ENCODE data around the gene CSNK2A3. TPM values are rescaled to one million over a fixed set of nuclear protein-coding genes. Genes with fewer than 3 reads are reported as not detected.
"Not testable (repeated sequence)": the region's sequence is repeated elsewhere in the genome, so short reads cannot be mapped to it uniquely, and the experiment has no call there.

CSNK2A3 gene
- total and polyA plus RNA-seq, 3 donors from 2014 or later, result 1.5 to 4.0 (median 3.9) TPM

DNA sequence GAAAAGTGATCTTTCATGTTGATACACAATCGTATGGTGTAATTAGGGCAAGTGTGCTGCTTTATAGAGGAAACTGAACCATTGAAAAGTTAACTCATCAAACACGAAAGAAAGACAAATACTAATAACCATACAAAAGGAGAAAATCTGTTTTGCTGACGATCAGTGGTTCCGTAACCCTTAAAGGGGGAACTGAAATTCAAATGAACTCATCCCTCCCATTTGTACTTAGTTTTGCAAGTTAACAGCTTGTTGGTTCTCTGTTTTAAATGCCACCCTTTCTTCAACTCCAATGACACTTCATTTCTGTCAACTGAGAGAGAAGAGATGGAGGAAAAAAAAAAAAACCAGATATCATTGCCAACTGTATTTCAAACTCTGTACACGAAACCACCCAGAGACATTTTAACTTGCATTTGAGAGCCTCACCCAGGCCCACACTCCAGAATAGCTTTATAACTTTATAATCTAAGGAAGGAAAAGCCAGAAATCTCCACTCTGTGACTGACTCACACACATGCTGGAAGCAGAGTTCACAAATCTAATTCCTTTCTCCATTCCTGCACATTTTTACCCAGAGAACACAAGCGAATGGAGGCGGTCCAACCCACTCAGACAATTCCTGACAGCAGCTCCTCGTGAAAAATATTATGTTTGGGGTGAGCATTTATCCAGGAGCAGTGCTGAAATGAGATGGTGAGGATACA, 17.4 kb upstream of the CSNK2A3 start:
- intact Hi-C loops (cut with DNase I; ENCODE audit: low total_unique reads), result no loop called here
- no peak for DNase-seq
- TF ChIP-seq POLR2A (IDR thresholded peaks at IDR 0.05), result no peak
- TF ChIP-seq, protein P1, sequence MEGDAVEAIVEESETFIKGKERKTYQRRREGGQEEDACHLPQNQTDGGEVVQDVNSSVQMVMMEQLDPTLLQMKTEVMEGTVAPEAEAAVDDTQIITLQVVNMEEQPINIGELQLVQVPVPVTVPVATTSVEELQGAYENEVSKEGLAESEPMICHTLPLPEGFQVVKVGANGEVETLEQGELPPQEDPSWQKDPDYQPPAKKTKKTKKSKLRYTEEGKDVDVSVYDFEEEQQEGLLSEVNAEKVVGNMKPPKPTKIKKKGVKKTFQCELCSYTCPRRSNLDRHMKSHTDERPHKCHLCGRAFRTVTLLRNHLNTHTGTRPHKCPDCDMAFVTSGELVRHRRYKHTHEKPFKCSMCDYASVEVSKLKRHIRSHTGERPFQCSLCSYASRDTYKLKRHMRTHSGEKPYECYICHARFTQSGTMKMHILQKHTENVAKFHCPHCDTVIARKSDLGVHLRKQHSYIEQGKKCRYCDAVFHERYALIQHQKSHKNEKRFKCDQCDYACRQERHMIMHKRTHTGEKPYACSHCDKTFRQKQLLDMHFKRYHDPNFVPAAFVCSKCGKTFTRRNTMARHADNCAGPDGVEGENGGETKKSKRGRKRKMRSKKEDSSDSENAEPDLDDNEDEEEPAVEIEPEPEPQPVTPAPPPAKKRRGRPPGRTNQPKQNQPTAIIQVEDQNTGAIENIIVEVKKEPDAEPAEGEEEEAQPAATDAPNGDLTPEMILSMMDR (IDR thresholded peaks at IDR 0.05), result no peak
- Histone ChIP-seq H3K27ac (no peak overlapping the region), H3K36me3 (ENCODE audit: low read depth, missing control alignments) (no peaks in the 10 kb centered on the region), H3K9me3 (no peaks in the 10 kb centered on the region), H3K4me3 (no peak overlapping the region), H3K4me1 (no peaks in the 10 kb centered on the region), H3K27me3 (no peaks in the 10 kb centered on the region)
- WGBS, 2 donors, result 79 to 87% methylated on average over 8 of the region's 8 CpGs

- intact Hi-C loops (cut with DNase I; ENCODE audit: low total_unique reads), result no loop called here
- H3K4me3 ChIP-seq, result no peak overlapping the region
- H3K27ac ChIP-seq, result no peak overlapping the region
- no peak for TF ChIP-seq POLR2A (IDR thresholded peaks at IDR 0.05)
- TF ChIP-seq, protein P1 (IDR thresholded peaks at IDR 0.05), result no peak
- no peaks in the 10 kb centered on the region for H3K4me1 ChIP-seq
- WGBS, 2 donors, result 96% methylated on average over 1 of the region's 1 CpG
- no peaks in the 10 kb centered on the region for H3K27me3 ChIP-seq
- H3K36me3 ChIP-seq (ENCODE audit: low read depth, missing control alignments), result no peaks in the 10 kb centered on the region
- no peak for DNase-seq
- H3K9me3 ChIP-seq, result no peaks in the 10 kb centered on the region
Measured at GRCh38 chr11:11366793-11367192, 13.7 kb upstream of the CSNK2A3 start.

GRCh38 chr11:11363674-11364073, 10.6 kb upstream of the CSNK2A3 start:
- Histone ChIP-seq H3K27me3 (no peaks in the 10 kb centered on the region), H3K36me3 (ENCODE audit: low read depth, missing control alignments) (no peaks in the 10 kb centered on the region), H3K4me1 (no peaks in the 10 kb centered on the region), H3K27ac (no peak overlapping the region), H3K4me3 (no peak overlapping the region), H3K9me3 (no peaks in the 10 kb centered on the region)
- intact Hi-C loops (cut with DNase I; ENCODE audit: low total_unique reads), result no loop called here
- no peak for TF ChIP-seq POLR2A (IDR thresholded peaks at IDR 0.05)
- TF ChIP-seq, protein P1 (IDR thresholded peaks at IDR 0.05), result no peak
- no peak for DNase-seq

GRCh38 chr11:11359611-11360010, 6.6 kb upstream of the CSNK2A3 start:
- TF ChIP-seq POLR2A (IDR thresholded peaks at IDR 0.05), result no peak
- TF ChIP-seq, protein P1 (IDR thresholded peaks at IDR 0.05), result no peak
- Histone ChIP-seq H3K27ac (no peak overlapping the region), H3K27me3 (no peaks in the 10 kb centered on the region), H3K36me3 (ENCODE audit: low read depth, missing control alignments) (no peaks in the 10 kb centered on the region), H3K4me3 (no peak overlapping the region), H3K9me3 (no peaks in the 10 kb centered on the region), H3K4me1 (no peaks in the 10 kb centered on the region)
- DNase-seq, result no peak
- 83 to 88% methylated on average over 3 of the region's 3 CpGs for WGBS, 2 donors
- intact Hi-C loops (cut with DNase I; ENCODE audit: low total_unique reads), result no loop called here

GRCh38 chr11:11356842-11357241, 3.8 kb upstream of the CSNK2A3 start:
- TF ChIP-seq, protein P1 (IDR thresholded peaks at IDR 0.05), result no peak
- TF ChIP-seq POLR2A (IDR thresholded peaks at IDR 0.05), result no peak
- Histone ChIP-seq H3K36me3 (ENCODE audit: low read depth, missing control alignments) (no peaks in the 10 kb centered on the region), H3K4me3 (no peak overlapping the region), H3K9me3 (no peaks in the 10 kb centered on the region), H3K27me3 (no peaks in the 10 kb centered on the region), H3K4me1 (no peaks in the 10 kb centered on the region), H3K27ac (no peak overlapping the region)
- WGBS, 2 donors, result 60 to 72% methylated on average over 9 of the region's 9 CpGs
- intact Hi-C loops (cut with DNase I; ENCODE audit: low total_unique reads), result no loop called here
- DNase-seq, result no peak

DNA sequence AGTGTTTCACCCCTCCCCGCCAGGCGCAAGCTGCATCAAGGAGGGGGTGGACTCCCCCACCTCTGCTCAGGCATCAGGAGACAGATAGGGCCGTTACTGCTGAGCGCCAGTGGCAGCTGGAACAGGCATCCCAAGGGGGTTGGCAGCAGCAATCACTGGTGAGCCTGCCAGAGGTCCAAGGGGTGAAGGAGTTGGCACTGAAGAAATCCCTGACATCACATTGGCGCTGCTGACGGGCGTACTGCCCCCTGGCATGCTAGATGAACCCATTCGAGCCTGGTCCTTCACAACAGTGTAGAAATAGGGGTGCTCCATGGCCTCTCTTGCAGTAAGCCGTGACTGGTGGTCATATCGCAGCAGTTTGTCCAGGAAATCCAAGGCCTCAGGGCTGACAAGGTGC, 1.2 kb downstream of the CSNK2A3 start:
- H3K27me3 ChIP-seq; H3K9me3 ChIP-seq; H3K27ac ChIP-seq; intact Hi-C loops (cut with DNase I; ENCODE audit: low total_unique reads); H3K4me3 ChIP-seq; H3K36me3 ChIP-seq (ENCODE audit: low read depth, missing control alignments); DNase-seq: not testable (repeated sequence)
- peaks cover 42% of the 10 kb centered on the region for H3K4me1 ChIP-seq
- 66 to 83% methylated on average over 6 to 8 of the region's 10 CpGs for WGBS, 2 donors
